Measurements from ENCODE around the gene NME3.
A peak's percentile ranks its signal among the peaks of the same experiment; 100 is the strongest.

The NME3 gene

DNA sequence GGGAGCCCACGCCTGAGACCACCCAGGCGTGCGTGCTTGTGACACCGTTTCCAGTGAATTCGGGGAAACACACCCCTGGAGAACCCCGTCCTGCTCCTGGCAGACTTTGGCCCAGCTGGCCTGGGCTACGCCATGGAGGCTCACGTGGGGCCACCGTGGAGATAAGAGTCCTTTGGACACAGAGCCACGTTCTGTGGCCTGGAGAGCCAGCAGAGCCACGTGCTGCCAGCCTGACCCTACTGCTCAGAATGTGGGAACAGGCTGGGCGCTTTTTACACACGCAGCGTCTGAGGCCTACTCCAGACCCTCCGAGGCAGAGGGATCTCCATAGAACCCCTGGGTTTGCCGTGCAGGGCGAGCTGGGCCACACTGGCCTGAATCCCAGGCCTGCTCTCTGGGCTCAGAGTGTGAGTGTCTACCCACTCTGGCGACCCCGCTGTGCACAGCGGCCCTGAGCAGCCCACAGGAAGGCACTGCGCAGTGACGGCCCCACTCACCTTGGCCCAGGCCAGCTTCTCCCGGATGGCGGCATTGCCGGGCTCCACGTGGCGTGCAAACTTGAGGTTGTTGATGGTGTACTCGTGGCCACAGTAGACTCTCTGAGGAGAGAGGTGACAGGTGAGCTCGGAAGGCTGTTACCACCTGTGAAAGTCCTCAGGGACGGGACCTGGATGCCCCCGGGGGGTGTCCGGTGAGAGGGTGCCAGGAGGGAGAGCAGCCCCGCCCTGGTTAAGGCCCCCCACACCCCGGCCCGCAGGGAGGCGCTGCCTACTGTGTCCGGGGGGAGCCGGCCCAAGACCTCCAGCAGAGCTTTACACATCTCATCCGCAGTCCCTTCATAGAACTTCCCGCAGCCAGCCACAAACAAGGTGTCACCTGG, 45.3 kb upstream of the NME3 start:
- no peak overlapping the region for H2BK5ac ChIP-seq (ENCODE audit: low read length)
- H3K79me1 ChIP-seq (ENCODE audit: low read depth, low read length) = peaks cover 7% of the 10 kb centered on the region
- H3K9ac ChIP-seq (ENCODE audit: low read depth, low read length, poor library complexity) = no peak overlapping the region
- H3K9me3 ChIP-seq (replicated peaks in 1 of 2; ENCODE audit: control insufficient read depth in 2 of 2, insufficient read depth in 1 of 2, low read depth in 1 of 2, low read length in 2 of 2) = no peaks in the 10 kb centered on the region
- peaks cover 10 to 57% of the 10 kb centered on the region in 2 donors for H3K36me3 ChIP-seq (replicated peaks in 1 of 2; ENCODE audit: control insufficient read depth in 2 of 2, insufficient read depth in 2 of 2, low read length in 2 of 2)
- peak overlapping the region; percentile 11 for H3K23ac ChIP-seq (ENCODE audit: low read depth, low read length, poor library complexity)
- no peak overlapping the region for H4K91ac ChIP-seq (ENCODE audit: low read depth, low read length, poor library complexity)
- H2BK15ac ChIP-seq (ENCODE audit: low read length) = no peak overlapping the region
- no peak overlapping the region for H3K4me2 ChIP-seq (ENCODE audit: insufficient read depth, low read length, poor library complexity, severe bottlenecking)
- H2AK5ac ChIP-seq (ENCODE audit: low read depth, low read length) = no peak overlapping the region
- no peaks in the 10 kb centered on the region for H3K4me1 ChIP-seq (ENCODE audit: control insufficient read depth in 2 of 2, insufficient read depth in 1 of 2, low read depth in 1 of 2, low read length in 2 of 2)
- no peak overlapping the region for H3K4ac ChIP-seq (ENCODE audit: low read length)
- no peak for DNase-seq (ENCODE audit: low spot score)
- H2BK12ac ChIP-seq (ENCODE audit: low read length) = no peak overlapping the region
- H3K4me3 ChIP-seq (ENCODE audit: low read length in 2 of 2) = no peak overlapping the region
- no peak overlapping the region for H3K18ac ChIP-seq (ENCODE audit: low read length)
- no peak overlapping the region for H2AFZ ChIP-seq (ENCODE audit: low read length)
- H4K8ac ChIP-seq (ENCODE audit: low read depth, low read length) = no peak overlapping the region
- H3K27me3 ChIP-seq (ENCODE audit: control insufficient read depth in 3 of 3, insufficient read depth in 3 of 3, low read depth in 1 of 3, low read length in 3 of 3) = no peaks in the 10 kb centered on the region
- no CpG with 5 or more reads among the region's 40 CpGs for whole genome bisulfite sequencing, 2 donors (ENCODE audit: extremely low coverage in 2 of 2, insufficient read length in 2 of 2, insufficient replicate concordance in 1 of 2)
- H3K27ac ChIP-seq (replicated peaks; ENCODE audit: low read length) = no peak overlapping the region
- H3K14ac ChIP-seq (ENCODE audit: low read length) = no peak overlapping the region
- H2BK120ac ChIP-seq (ENCODE audit: low read depth, low read length) = no peak overlapping the region

DNA sequence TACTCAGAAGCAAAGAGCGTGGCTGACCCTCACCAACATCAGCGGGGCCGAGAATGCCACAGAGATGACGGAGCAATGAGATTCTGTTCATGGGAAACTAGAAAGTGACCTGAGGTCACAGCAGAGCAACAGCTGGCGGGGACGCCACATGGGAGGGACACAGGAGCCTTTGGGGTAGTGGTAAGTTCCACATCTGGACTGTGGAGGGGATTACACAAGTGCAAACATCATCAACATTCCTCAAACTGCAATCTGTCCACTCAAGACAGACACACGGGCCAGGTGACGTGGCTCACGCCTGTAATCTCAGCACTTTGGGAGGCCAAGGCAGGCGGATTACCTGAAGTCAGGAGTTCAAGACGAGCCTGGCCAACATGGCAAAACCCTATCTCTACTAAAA, 44.1 kb upstream of the NME3 start:
- Histone ChIP-seq H2BK15ac (ENCODE audit: low read length) (no peak overlapping the region), H3K4me3 (ENCODE audit: low read length in 2 of 2) (no peak overlapping the region), H2BK120ac (ENCODE audit: low read depth, low read length) (no peak overlapping the region), H3K9me3 (replicated peaks in 1 of 2; ENCODE audit: control insufficient read depth in 2 of 2, insufficient read depth in 1 of 2, low read depth in 1 of 2, low read length in 2 of 2) (no peaks in the 10 kb centered on the region), H3K27ac (replicated peaks; ENCODE audit: low read length) (no peak overlapping the region), H3K9ac (ENCODE audit: low read depth, low read length, poor library complexity) (no peak overlapping the region), H3K14ac (ENCODE audit: low read length) (no peak overlapping the region), H3K23ac (ENCODE audit: low read depth, low read length, poor library complexity) (no peak overlapping the region), H4K91ac (ENCODE audit: low read depth, low read length, poor library complexity) (no peak overlapping the region), H2BK5ac (ENCODE audit: low read length) (no peak overlapping the region), H3K4me1 (ENCODE audit: control insufficient read depth in 2 of 2, insufficient read depth in 1 of 2, low read depth in 1 of 2, low read length in 2 of 2) (no peaks in the 10 kb centered on the region), H3K27me3 (ENCODE audit: control insufficient read depth in 3 of 3, insufficient read depth in 3 of 3, low read depth in 1 of 3, low read length in 3 of 3) (no peaks in the 10 kb centered on the region), H3K18ac (ENCODE audit: low read length) (no peak overlapping the region), H2BK12ac (ENCODE audit: low read length) (no peak overlapping the region), H3K4me2 (ENCODE audit: insufficient read depth, low read length, poor library complexity, severe bottlenecking) (no peak overlapping the region), H2AFZ (ENCODE audit: low read length) (no peak overlapping the region), H4K8ac (ENCODE audit: low read depth, low read length) (no peak overlapping the region), H3K36me3 (replicated peaks in 1 of 2; ENCODE audit: control insufficient read depth in 2 of 2, insufficient read depth in 2 of 2, low read length in 2 of 2) (peaks cover 7 to 52% of the 10 kb centered on the region in 2 donors), H2AK5ac (ENCODE audit: low read depth, low read length) (no peak overlapping the region), H3K79me1 (ENCODE audit: low read depth, low read length) (peaks cover 7% of the 10 kb centered on the region), H3K4ac (ENCODE audit: low read length) (no peak overlapping the region)
- no CpG with 5 or more reads among the region's 11 CpGs for WGBS, 2 donors (ENCODE audit: extremely low coverage in 2 of 2, insufficient read length in 2 of 2, insufficient replicate concordance in 1 of 2)
- no peak for DNase-seq (ENCODE audit: low spot score)

DNA sequence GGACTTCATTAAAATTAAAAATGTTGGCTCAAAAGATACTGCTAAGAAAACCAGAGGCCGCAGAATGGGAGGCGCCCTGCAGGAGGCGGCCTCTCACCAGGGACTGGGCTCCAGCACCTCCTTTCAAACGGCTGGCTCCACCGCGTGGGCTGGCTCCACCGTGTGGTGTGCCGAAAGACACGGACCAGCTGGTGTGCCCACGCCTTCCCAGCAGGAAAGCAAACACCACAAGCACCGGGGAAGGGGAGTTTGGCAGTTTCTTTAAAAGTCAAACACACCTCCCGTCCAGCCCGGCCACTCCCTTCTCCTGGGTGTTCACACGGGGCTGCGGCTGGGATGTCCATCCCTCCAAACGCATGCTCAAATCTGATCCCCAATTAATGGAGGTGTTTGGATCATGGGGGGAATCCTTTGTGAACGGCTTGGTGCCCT, 41.4 kb upstream of the NME3 start:
- Histone ChIP-seq H4K91ac (ENCODE audit: low read depth, low read length, poor library complexity) (no peak overlapping the region), H3K4me3 (ENCODE audit: low read length in 2 of 2) (no peak overlapping the region), H3K18ac (ENCODE audit: low read length) (no peak overlapping the region), H2AFZ (ENCODE audit: low read length) (no peak overlapping the region), H2BK15ac (ENCODE audit: low read length) (no peak overlapping the region), H4K8ac (ENCODE audit: low read depth, low read length) (no peak overlapping the region), H3K36me3 (replicated peaks in 1 of 2; ENCODE audit: control insufficient read depth in 2 of 2, insufficient read depth in 2 of 2, low read length in 2 of 2) (peaks cover 25 to 62% of the 10 kb centered on the region in 2 donors), H2BK120ac (ENCODE audit: low read depth, low read length) (no peak overlapping the region), H3K9me3 (replicated peaks in 1 of 2; ENCODE audit: control insufficient read depth in 2 of 2, insufficient read depth in 1 of 2, low read depth in 1 of 2, low read length in 2 of 2) (no peaks in the 10 kb centered on the region), H3K4me1 (ENCODE audit: control insufficient read depth in 2 of 2, insufficient read depth in 1 of 2, low read depth in 1 of 2, low read length in 2 of 2) (no peaks in the 10 kb centered on the region), H3K4ac (ENCODE audit: low read length) (no peak overlapping the region), H3K23ac (ENCODE audit: low read depth, low read length, poor library complexity) (no peak overlapping the region), H2BK12ac (ENCODE audit: low read length) (no peak overlapping the region), H3K14ac (ENCODE audit: low read length) (no peak overlapping the region), H3K4me2 (ENCODE audit: insufficient read depth, low read length, poor library complexity, severe bottlenecking) (no peak overlapping the region), H3K9ac (ENCODE audit: low read depth, low read length, poor library complexity) (no peak overlapping the region), H3K27ac (replicated peaks; ENCODE audit: low read length) (no peak overlapping the region), H2AK5ac (ENCODE audit: low read depth, low read length) (no peak overlapping the region), H2BK5ac (ENCODE audit: low read length) (no peak overlapping the region), H3K27me3 (ENCODE audit: control insufficient read depth in 3 of 3, insufficient read depth in 3 of 3, low read depth in 1 of 3, low read length in 3 of 3) (no peaks in the 10 kb centered on the region), H3K79me1 (ENCODE audit: low read depth, low read length) (peaks cover 11% of the 10 kb centered on the region)
- DNase-seq (ENCODE audit: low spot score) = no peak
- WGBS, 2 donors (ENCODE audit: extremely low coverage in 2 of 2, insufficient read length in 2 of 2, insufficient replicate concordance in 1 of 2) = no CpG with 5 or more reads among the region's 17 CpGs

DNA sequence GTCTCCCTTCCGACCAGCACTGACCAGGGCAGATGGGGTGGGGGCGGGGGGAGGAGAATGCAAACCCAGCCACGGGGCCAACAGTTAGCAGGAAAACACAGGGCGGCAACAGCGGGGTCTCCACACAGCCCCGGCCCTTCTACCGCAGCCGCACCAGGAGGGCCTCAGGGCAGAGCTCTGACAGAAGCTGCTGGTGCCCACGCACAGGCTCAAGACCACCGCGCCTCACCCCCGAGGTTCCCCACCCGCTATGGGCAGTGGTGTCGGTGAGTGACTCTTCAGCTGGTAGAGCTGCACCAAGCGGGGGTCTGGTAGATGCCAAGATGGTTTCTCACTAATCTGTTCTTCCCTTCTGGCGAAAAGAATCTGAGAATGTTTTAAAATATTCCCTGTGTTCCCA, 39.2 kb upstream of the NME3 start:
- H3K18ac ChIP-seq (ENCODE audit: low read length) = no peak overlapping the region
- no peak overlapping the region for H2BK5ac ChIP-seq (ENCODE audit: low read length)

More for the DNA sequence above, 39.2 kb upstream of the NME3 start:
- Histone ChIP-seq H2AK5ac (ENCODE audit: low read depth, low read length) (peak overlapping the region; percentile 63), H2BK15ac (ENCODE audit: low read length) (no peak overlapping the region), H3K79me1 (ENCODE audit: low read depth, low read length) (peaks cover 4% of the 10 kb centered on the region), H3K14ac (ENCODE audit: low read length) (no peak overlapping the region), H3K27ac (replicated peaks; ENCODE audit: low read length) (no peak overlapping the region), H2AFZ (ENCODE audit: low read length) (no peak overlapping the region), H2BK120ac (ENCODE audit: low read depth, low read length) (no peak overlapping the region), H4K8ac (ENCODE audit: low read depth, low read length) (no peak overlapping the region), H3K9ac (ENCODE audit: low read depth, low read length, poor library complexity) (no peak overlapping the region), H2BK12ac (ENCODE audit: low read length) (no peak overlapping the region), H3K27me3 (ENCODE audit: control insufficient read depth in 3 of 3, insufficient read depth in 3 of 3, low read depth in 1 of 3, low read length in 3 of 3) (no peaks in the 10 kb centered on the region), H3K9me3 (replicated peaks in 1 of 2; ENCODE audit: control insufficient read depth in 2 of 2, insufficient read depth in 1 of 2, low read depth in 1 of 2, low read length in 2 of 2) (no peaks in the 10 kb centered on the region), H3K36me3 (replicated peaks in 1 of 2; ENCODE audit: control insufficient read depth in 2 of 2, insufficient read depth in 2 of 2, low read length in 2 of 2) (peaks cover 21 to 53% of the 10 kb centered on the region in 2 donors), H4K91ac (ENCODE audit: low read depth, low read length, poor library complexity) (no peak overlapping the region), H3K4me1 (ENCODE audit: control insufficient read depth in 2 of 2, insufficient read depth in 1 of 2, low read depth in 1 of 2, low read length in 2 of 2) (no peaks in the 10 kb centered on the region), H3K4me2 (ENCODE audit: insufficient read depth, low read length, poor library complexity, severe bottlenecking) (no peak overlapping the region), H3K4ac (ENCODE audit: low read length) (no peak overlapping the region), H3K4me3 (ENCODE audit: low read length in 2 of 2) (no peak overlapping the region), H3K23ac (ENCODE audit: low read depth, low read length, poor library complexity) (peak overlapping the region; percentile 43)
- WGBS, 2 donors (ENCODE audit: extremely low coverage in 2 of 2, insufficient read length in 2 of 2, insufficient replicate concordance in 1 of 2) = no CpG with 5 or more reads among the region's 16 CpGs
- no peak for DNase-seq (ENCODE audit: low spot score)

Data from neuronal stem cell (in vitro differentiated cells).